Measurements from ENCODE around the gene DTWD1. TPM values are rescaled to one million over a fixed set of nuclear protein-coding genes. Genes with fewer than 3 reads are reported as not detected.

DTWD1 gene
- total and polyA plus RNA-seq, 2 of the 13 experiments (the other 11 are each of a cell fraction or from before 2014, with no cell fraction given) = 12.7 to 18.3 TPM

DNA sequence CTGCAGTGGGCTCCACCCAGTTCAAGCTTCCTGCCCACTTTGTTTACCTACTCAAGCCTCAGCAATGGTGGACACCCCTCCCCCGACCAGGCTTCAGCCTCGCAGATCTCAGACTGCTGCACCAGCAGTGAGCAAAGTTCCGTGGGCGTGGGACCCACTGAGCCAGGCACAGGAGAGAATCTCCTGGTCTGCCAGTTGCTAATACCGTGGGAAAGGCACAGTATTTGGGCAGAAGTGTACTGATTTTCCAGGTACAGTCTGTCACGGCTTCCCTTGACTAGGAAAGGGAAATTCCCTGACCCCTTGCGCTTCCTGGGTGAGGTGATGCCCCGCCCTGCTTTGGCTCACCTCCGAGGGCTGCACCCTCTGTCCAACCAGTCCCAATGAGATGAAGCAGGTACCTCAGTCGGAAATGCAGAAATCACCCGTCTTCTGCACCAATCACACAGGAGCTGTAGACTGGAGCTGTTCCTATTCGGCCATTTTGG, 28.0 kb upstream of the DTWD1 start (continued):
- TF ChIP-seq, protein P1, sequence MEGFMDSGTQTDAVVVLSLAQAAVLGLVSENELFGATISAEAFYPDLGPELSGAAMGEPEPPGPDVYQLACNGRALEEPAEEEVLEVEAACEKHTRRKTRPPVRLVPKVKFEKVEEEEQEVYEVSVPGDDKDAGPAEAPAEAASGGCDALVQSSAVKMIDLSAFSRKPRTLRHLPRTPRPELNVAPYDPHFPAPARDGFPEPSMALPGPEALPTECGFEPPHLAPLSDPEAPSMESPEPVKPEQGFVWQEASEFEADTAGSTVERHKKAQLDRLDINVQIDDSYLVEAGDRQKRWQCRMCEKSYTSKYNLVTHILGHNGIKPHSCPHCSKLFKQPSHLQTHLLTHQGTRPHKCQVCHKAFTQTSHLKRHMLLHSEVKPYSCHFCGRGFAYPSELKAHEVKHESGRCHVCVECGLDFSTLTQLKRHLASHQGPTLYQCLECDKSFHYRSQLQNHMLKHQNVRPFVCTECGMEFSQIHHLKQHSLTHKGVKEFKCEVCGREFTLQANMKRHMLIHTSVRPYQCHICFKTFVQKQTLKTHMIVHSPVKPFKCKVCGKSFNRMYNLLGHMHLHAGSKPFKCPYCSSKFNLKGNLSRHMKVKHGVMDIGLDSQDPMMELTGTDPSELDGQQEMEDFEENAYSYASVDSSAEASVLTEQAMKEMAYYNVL (CRISPR knock-in tag; IDR thresholded peaks at IDR 0.05; ENCODE audit: borderline replicate concordance) = 0 out of 2 replicates have a peak, but pooled peaks have one; percentile 35
- TF ChIP-seq ZMYM4 (CRISPR knock-in tag; IDR thresholded peaks at IDR 0.05) (peak; percentile 76), GATAD2A (CRISPR knock-in tag; IDR thresholded peaks at IDR 0.05) (peak; percentile 39; the same call in 1 of the 2 replicates), ZNF644 (CRISPR knock-in tag; IDR thresholded peaks at IDR 0.05; ENCODE audit: low read depth) (peak; percentile 35; the same call in 1 of the 2 replicates), NRL (CRISPR knock-in tag; IDR thresholded peaks at IDR 0.05; ENCODE audit: borderline replicate concordance) (0 out of 2 replicates have a peak, but pooled peaks have one; percentile 28), FOXK1 (CRISPR knock-in tag; IDR thresholded peaks at IDR 0.05; ENCODE audit: borderline replicate concordance, low read depth) (peak; percentile 42; the same call in 1 of the 2 replicates), ZNF792 (CRISPR knock-in tag; IDR thresholded peaks at IDR 0.05) (peak; percentile 38; the same call in 1 of the 2 replicates), NR2C2 (CRISPR knock-in tag; IDR thresholded peaks at IDR 0.05; ENCODE audit: borderline replicate concordance) (0 out of 2 replicates have a peak, but pooled peaks have one; percentile 58), MYC (CRISPR knock-in tag; IDR thresholded peaks at IDR 0.05; ENCODE audit: borderline replicate concordance) (0 out of 2 replicates have a peak, but pooled peaks have one; percentile 25), NFKB2 (CRISPR knock-in tag; IDR thresholded peaks at IDR 0.05; ENCODE audit: borderline replicate concordance) (peak; percentile 64; the same call in 1 of the 2 replicates), ZNF605 (CRISPR knock-in tag; IDR thresholded peaks at IDR 0.05) (0 out of 2 replicates have a peak, but pooled peaks have one; percentile 33), POGZ (CRISPR knock-in tag; IDR thresholded peaks at IDR 0.05) (peak; percentile 48; the same call in 1 of the 2 replicates), ZNF33B (CRISPR knock-in tag; IDR thresholded peaks at IDR 0.05) (0 out of 2 replicates have a peak, but pooled peaks have one; percentile 64)
- TF ChIP-seq, protein P2, sequence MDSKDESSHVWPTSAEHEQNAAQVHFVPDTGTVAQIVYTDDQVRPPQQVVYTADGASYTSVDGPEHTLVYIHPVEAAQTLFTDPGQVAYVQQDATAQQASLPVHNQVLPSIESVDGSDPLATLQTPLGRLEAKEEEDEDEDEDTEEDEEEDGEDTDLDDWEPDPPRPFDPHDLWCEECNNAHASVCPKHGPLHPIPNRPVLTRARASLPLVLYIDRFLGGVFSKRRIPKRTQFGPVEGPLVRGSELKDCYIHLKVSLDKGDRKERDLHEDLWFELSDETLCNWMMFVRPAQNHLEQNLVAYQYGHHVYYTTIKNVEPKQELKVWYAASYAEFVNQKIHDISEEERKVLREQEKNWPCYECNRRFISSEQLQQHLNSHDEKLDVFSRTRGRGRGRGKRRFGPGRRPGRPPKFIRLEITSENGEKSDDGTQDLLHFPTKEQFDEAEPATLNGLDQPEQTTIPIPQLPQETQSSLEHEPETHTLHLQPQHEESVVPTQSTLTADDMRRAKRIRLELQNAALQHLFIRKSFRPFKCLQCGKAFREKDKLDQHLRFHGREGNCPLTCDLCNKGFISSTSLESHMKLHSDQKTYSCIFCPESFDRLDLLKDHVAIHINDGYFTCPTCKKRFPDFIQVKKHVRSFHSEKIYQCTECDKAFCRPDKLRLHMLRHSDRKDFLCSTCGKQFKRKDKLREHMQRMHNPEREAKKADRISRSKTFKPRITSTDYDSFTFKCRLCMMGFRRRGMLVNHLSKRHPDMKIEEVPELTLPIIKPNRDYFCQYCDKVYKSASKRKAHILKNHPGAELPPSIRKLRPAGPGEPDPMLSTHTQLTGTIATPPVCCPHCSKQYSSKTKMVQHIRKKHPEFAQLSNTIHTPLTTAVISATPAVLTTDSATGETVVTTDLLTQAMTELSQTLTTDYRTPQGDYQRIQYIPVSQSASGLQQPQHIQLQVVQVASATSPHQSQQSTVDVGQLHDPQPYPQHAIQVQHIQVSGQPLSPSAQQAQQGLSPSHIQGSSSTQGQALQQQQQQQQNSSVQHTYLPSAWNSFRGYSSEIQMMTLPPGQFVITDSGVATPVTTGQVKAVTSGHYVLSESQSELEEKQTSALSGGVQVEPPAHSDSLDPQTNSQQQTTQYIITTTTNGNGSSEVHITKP (CRISPR knock-in tag; IDR thresholded peaks at IDR 0.05; ENCODE audit: low read depth) = 0 out of 2 replicates have a peak, but pooled peaks have one; percentile 46
- TF ChIP-seq, protein P3, sequence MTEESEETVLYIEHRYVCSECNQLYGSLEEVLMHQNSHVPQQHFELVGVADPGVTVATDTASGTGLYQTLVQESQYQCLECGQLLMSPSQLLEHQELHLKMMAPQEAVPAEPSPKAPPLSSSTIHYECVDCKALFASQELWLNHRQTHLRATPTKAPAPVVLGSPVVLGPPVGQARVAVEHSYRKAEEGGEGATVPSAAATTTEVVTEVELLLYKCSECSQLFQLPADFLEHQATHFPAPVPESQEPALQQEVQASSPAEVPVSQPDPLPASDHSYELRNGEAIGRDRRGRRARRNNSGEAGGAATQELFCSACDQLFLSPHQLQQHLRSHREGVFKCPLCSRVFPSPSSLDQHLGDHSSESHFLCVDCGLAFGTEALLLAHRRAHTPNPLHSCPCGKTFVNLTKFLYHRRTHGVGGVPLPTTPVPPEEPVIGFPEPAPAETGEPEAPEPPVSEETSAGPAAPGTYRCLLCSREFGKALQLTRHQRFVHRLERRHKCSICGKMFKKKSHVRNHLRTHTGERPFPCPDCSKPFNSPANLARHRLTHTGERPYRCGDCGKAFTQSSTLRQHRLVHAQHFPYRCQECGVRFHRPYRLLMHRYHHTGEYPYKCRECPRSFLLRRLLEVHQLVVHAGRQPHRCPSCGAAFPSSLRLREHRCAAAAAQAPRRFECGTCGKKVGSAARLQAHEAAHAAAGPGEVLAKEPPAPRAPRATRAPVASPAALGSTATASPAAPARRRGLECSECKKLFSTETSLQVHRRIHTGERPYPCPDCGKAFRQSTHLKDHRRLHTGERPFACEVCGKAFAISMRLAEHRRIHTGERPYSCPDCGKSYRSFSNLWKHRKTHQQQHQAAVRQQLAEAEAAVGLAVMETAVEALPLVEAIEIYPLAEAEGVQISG (CRISPR knock-in tag; IDR thresholded peaks at IDR 0.05) = peak; percentile 47; the same call in 1 of the 2 replicates
- TF ChIP-seq, protein P4, sequence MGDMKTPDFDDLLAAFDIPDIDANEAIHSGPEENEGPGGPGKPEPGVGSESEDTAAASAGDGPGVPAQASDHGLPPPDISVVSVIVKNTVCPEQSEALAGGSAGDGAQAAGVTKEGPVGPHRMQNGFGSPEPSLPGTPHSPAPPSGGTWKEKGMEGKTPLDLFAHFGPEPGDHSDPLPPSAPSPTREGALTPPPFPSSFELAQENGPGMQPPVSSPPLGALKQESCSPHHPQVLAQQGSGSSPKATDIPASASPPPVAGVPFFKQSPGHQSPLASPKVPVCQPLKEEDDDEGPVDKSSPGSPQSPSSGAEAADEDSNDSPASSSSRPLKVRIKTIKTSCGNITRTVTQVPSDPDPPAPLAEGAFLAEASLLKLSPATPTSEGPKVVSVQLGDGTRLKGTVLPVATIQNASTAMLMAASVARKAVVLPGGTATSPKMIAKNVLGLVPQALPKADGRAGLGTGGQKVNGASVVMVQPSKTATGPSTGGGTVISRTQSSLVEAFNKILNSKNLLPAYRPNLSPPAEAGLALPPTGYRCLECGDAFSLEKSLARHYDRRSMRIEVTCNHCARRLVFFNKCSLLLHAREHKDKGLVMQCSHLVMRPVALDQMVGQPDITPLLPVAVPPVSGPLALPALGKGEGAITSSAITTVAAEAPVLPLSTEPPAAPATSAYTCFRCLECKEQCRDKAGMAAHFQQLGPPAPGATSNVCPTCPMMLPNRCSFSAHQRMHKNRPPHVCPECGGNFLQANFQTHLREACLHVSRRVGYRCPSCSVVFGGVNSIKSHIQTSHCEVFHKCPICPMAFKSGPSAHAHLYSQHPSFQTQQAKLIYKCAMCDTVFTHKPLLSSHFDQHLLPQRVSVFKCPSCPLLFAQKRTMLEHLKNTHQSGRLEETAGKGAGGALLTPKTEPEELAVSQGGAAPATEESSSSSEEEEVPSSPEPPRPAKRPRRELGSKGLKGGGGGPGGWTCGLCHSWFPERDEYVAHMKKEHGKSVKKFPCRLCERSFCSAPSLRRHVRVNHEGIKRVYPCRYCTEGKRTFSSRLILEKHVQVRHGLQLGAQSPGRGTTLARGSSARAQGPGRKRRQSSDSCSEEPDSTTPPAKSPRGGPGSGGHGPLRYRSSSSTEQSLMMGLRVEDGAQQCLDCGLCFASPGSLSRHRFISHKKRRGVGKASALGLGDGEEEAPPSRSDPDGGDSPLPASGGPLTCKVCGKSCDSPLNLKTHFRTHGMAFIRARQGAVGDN (CRISPR knock-in tag; IDR thresholded peaks at IDR 0.05) = peak; percentile 65

All from HepG2 (cell line).